ENCODE results near the gene MAML3.

The MAML3 gene

DNA sequence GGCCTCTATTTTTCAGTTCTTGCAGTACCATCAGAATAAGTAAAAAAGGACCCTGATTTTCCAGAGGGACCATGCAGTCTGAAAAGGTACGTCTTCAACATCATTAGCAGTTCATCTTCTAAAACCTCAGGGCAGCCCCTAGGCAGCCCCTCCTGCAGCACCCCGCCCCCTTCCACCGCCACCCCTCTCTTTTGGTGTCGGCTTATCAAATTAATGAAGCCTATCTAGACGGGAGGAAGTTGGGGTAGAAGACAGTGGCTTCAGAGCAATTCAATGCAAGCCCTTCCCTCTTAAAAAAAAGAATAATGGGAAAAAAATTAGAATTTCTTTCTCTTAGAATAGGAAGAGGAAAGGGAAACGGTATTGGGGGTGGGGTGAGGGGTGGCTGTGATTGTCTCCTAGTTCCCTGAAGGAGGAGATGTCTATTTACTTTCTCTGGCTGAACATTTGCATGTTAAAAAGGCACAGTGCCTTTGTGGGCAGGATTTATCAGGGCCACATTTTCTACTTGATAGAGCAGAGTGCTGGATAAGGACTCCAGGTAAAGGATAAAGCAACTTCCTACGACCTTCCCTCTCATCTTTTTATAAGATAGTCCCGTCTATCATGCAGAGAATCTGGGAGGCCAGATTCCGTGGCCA is 329.0 kb downstream of the MAML3 start:
- DNase-seq (ENCODE audit: extremely low spot score): no peak
- TF ChIP-seq NFRKB (IDR thresholded peaks at IDR 0.05) (no peak), SP1 (IDR thresholded peaks at IDR 0.05) (no peak), ELF4 (IDR thresholded peaks at IDR 0.05) (no peak), HDGF (IDR thresholded peaks at IDR 0.05; ENCODE audit: borderline replicate concordance) (no peak), BHLHE40 (IDR thresholded peaks at IDR 0.05; ENCODE audit: borderline replicate concordance) (no peak), ARNT (IDR thresholded peaks at IDR 0.05) (no peak), CTBP1 (IDR thresholded peaks at IDR 0.05; ENCODE audit: borderline replicate concordance) (no peak), SUZ12 (IDR thresholded peaks at IDR 0.05) (no peak), FOXM1 (IDR thresholded peaks at IDR 0.05; ENCODE audit: borderline replicate concordance) (no peak), TARDBP (IDR thresholded peaks at IDR 0.05) (no peak), LEF1 (IDR thresholded peaks at IDR 0.05; ENCODE audit: borderline replicate concordance) (no peak), L3MBTL2 (conservative IDR thresholded peaks at IDR 0.05) (no peak), ZNF384 (IDR thresholded peaks at IDR 0.05) (no peak), FOXK2 (IDR thresholded peaks at IDR 0.05) (no peak), FOXA1 (IDR thresholded peaks at IDR 0.05) (no peak)
- TF ChIP-seq, protein P1, sequence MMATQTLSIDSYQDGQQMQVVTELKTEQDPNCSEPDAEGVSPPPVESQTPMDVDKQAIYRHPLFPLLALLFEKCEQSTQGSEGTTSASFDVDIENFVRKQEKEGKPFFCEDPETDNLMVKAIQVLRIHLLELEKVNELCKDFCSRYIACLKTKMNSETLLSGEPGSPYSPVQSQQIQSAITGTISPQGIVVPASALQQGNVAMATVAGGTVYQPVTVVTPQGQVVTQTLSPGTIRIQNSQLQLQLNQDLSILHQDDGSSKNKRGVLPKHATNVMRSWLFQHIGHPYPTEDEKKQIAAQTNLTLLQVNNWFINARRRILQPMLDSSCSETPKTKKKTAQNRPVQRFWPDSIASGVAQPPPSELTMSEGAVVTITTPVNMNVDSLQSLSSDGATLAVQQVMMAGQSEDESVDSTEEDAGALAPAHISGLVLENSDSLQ (IDR thresholded peaks at IDR 0.05): no peak
- ChIA-PET CTCF (interaction anchor here (0.6 to 1.2 kb wide), 2 partner anchors 9 to 17 kb away, joined by 4 read pairs; no protein-coding TSS in a partner anchor), POLR2A (no interaction called here)

DNA sequence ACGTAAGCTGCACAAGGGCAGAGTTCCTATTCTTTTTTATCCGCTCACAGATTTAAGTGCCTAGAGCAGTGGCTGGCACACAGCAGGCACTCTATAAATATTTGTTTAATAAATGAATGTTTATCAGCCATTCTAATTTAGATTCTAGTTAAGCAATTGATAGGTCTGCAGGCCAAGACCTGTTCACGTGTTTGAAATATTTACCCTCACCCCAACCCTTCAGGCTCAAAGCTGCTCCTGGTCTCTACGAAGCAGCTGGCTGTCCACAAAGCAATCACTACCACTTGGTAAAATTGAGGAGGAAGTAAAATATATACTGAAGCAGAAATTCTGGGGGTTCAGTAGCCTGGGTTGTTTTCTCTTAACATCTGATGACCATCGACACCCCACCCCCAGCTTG is 330.2 kb downstream of the MAML3 start:
- TF ChIP-seq FOXM1 (IDR thresholded peaks at IDR 0.05; ENCODE audit: borderline replicate concordance): no peak
- TF ChIP-seq HDGF (IDR thresholded peaks at IDR 0.05; ENCODE audit: borderline replicate concordance): no peak
- no peak for TF ChIP-seq ZNF384 (IDR thresholded peaks at IDR 0.05)
- TF ChIP-seq SP1 (IDR thresholded peaks at IDR 0.05): no peak
- TF ChIP-seq ARNT (IDR thresholded peaks at IDR 0.05): no peak
- no peak for TF ChIP-seq BHLHE40 (IDR thresholded peaks at IDR 0.05; ENCODE audit: borderline replicate concordance)
- no peak for TF ChIP-seq FOXK2 (IDR thresholded peaks at IDR 0.05)
- POLR2A ChIA-PET: no interaction called here
- CTCF ChIA-PET: interaction anchor here (1.2 kb wide), 1 partner anchor 15 kb away, joined by 4 read pairs; no protein-coding TSS in a partner anchor
- DNase-seq (ENCODE audit: extremely low spot score): no peak

DNA sequence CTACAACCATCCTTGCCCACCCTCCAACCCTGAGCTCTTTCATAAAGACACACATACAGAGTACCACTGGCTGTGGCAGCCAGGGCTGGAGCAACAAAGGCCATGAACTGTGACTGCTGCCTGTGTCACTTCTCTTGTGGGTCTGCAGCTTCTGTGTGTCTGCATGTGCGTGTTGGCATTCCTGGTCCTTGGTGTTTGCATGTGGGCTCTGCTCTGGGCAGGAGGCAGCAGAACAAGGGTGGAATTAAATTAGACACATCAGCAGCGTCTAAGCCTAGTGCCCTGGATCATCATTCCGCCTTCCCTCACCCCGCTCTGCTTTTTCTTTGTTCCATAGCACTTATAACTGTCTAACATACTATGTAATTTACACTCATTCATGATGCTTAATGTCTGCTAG is 330.6 kb downstream of the MAML3 start:
- no peak for DNase-seq (ENCODE audit: extremely low spot score)
- CTCF ChIA-PET: no interaction called here
- TF ChIP-seq NFRKB (IDR thresholded peaks at IDR 0.05) (no peak), ELF4 (IDR thresholded peaks at IDR 0.05) (no peak)
- POLR2A ChIA-PET: no interaction called here

DNA sequence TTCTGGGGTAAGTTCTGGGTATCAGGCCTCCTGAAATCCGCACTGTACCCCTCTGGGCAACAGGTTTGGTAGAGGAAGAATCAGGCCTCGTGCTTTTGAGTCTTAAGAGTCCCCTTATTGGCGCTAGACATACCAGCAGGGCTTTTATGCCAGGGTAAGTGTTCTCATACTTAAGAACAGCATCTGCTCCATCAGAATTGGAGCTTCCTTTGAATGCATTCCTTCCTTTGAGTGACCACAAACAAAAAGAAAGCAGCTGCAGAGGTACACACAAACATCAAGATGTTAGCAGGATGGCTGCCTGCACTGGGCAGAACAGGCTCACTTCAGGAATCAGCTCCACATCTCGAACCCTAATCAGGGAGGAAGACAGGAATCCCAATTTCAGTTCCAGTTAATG is 331.6 kb downstream of the MAML3 start:
- no peak for DNase-seq (ENCODE audit: extremely low spot score)
- TF ChIP-seq ZNF384 (IDR thresholded peaks at IDR 0.05) (no peak), ELF4 (IDR thresholded peaks at IDR 0.05) (no peak), FOXK2 (IDR thresholded peaks at IDR 0.05) (no peak), BHLHE40 (IDR thresholded peaks at IDR 0.05; ENCODE audit: borderline replicate concordance) (no peak), SUZ12 (IDR thresholded peaks at IDR 0.05) (no peak)
- POLR2A ChIA-PET: no interaction called here
- CTCF ChIA-PET: interaction anchor here (0.6 kb wide), 1 partner anchor 507 kb away, joined by 4 read pairs; no protein-coding TSS in a partner anchor

DNA sequence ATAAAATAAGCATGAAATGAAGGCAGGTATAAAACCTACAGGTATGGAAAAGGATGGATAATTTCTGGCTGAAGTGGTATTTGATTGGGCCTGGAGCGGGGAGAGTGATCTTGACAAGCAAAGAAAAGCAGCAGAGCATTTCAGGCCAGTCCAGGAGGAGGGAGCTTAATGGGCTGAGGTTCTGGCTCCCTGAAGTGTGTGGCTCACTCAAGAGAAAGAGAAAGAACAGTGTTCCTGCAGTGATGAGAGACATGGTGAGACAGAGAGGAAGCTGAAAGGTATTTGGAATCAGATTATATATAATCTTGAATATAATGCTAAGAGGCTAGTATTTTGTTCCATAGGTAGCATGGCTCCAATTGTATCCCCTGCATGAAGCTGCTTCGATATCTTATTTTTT is 334.9 kb downstream of the MAML3 start:
- TF ChIP-seq FOXK2 (IDR thresholded peaks at IDR 0.05) (no peak), FOXM1 (IDR thresholded peaks at IDR 0.05; ENCODE audit: borderline replicate concordance) (no peak), BHLHE40 (IDR thresholded peaks at IDR 0.05; ENCODE audit: borderline replicate concordance) (no peak), L3MBTL2 (conservative IDR thresholded peaks at IDR 0.05) (no peak), HDGF (IDR thresholded peaks at IDR 0.05; ENCODE audit: borderline replicate concordance) (no peak), NFRKB (IDR thresholded peaks at IDR 0.05) (no peak), ELF4 (IDR thresholded peaks at IDR 0.05) (no peak), FOXA1 (IDR thresholded peaks at IDR 0.05) (no peak), SP1 (IDR thresholded peaks at IDR 0.05) (no peak), ZNF384 (IDR thresholded peaks at IDR 0.05) (no peak), SUZ12 (IDR thresholded peaks at IDR 0.05) (no peak), CTBP1 (IDR thresholded peaks at IDR 0.05; ENCODE audit: borderline replicate concordance) (no peak), TARDBP (IDR thresholded peaks at IDR 0.05) (no peak), LEF1 (IDR thresholded peaks at IDR 0.05; ENCODE audit: borderline replicate concordance) (no peak), ARNT (IDR thresholded peaks at IDR 0.05) (no peak)
- TF ChIP-seq, protein P1 (IDR thresholded peaks at IDR 0.05): no peak
- ChIA-PET POLR2A (no interaction called here), CTCF (no interaction called here)
- no peak for DNase-seq (ENCODE audit: extremely low spot score)

DNA sequence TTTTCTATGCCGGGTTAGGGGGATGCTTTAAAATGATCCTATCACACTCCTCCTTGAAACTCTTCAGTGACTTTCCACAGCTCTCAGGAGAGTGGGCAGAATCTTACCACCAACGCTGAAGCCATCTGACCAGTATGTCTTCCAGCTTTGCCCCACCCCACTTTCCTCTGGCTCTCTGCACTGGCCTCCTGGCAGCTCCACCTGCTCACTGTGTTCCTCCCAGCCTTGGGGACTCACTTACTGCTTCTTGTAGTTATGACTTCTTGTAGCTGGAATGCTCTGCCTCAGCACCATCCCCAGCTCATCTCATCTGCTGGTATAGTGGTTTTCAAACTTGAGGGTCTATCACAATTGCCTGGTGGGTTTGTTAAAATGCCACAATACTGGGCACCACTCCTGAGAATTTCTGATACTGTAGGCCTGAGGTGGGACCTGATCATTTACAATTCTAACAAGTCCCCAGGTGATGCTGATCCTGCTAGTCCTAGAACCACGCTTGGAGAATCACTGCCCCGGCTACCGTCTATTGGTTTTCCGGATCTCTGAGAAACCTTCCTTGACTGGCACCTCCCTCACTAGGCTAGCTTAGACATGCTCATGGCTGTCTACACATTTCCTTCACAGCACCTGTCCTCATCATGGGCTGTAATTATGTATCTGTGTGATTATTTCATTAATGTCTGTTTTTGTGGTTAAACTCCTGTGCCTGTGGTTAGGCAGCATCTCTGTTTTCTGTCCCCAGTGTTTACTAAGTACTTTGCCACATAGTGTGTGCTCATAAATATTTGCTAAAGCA is 336.1 kb downstream of the MAML3 start:
- no peak for TF ChIP-seq FOXA1 (IDR thresholded peaks at IDR 0.05)
- no peak for TF ChIP-seq FOXK2 (IDR thresholded peaks at IDR 0.05)
- no peak for TF ChIP-seq LEF1 (IDR thresholded peaks at IDR 0.05; ENCODE audit: borderline replicate concordance)
- no peak for TF ChIP-seq SUZ12 (IDR thresholded peaks at IDR 0.05)
- no peak for TF ChIP-seq TARDBP (IDR thresholded peaks at IDR 0.05)
- TF ChIP-seq CTBP1 (IDR thresholded peaks at IDR 0.05; ENCODE audit: borderline replicate concordance): no peak
- TF ChIP-seq, protein P1 (IDR thresholded peaks at IDR 0.05): no peak
- TF ChIP-seq FOXM1 (IDR thresholded peaks at IDR 0.05; ENCODE audit: borderline replicate concordance): no peak
- TF ChIP-seq ZNF384 (IDR thresholded peaks at IDR 0.05): no peak
- TF ChIP-seq BHLHE40 (IDR thresholded peaks at IDR 0.05; ENCODE audit: borderline replicate concordance): no peak
- TF ChIP-seq HDGF (IDR thresholded peaks at IDR 0.05; ENCODE audit: borderline replicate concordance): no peak
- POLR2A ChIA-PET: no interaction called here
- no peak for DNase-seq (ENCODE audit: extremely low spot score)
- CTCF ChIA-PET: no interaction called here
